Heart right ventricle (tissue), 16 donors: Measurements from ENCODE around the gene TMEM151B. TPM values are rescaled to one million over a fixed set of nuclear protein-coding genes. Genes with fewer than 3 reads are reported as not detected.

Source experiments
- ATAC-seq, 8 donors: fragments of 200-7000 bp; cut with Tn5 transposase; one replicate each; pipeline ENCODE4 v1.9.1; 2020; ENCODE audit warnings: mild to moderate bottlenecking in 8 of 8, moderate library complexity in 8 of 8, moderate number of reproducible peaks in 1 of 8
- DNase-seq, 2 donors: peaks; one replicate each; pipeline ENCODE4 v3.0.0-alpha.2; 2020
- H3K27ac ChIP-seq, 10 donors: fragments of 200-600 bp; sonication (generic) in 2 of 10; one replicate each; pipeline versions ENCODE4 v1.5.0 to v1.8.0; 2020 to 2022; ENCODE audit warnings: mild to moderate bottlenecking in 3 of 10
- H3K27me3 ChIP-seq, 7 donors: fragments of 200-600 bp; one replicate each; pipeline ENCODE4 v1.8.0; 2021 to 2022; ENCODE audit warnings: mild to moderate bottlenecking in 2 of 7
- H3K36me3 ChIP-seq, 9 donors: fragments of 200-600 bp; sonication (generic) in 1 of 9; one replicate each; pipeline versions ENCODE4 v1.5.0 to v1.8.0; 2020 to 2022; ENCODE audit warnings: mild to moderate bottlenecking in 2 of 9
- H3K4me1 ChIP-seq, 9 donors: fragments of 200-600 bp; sonication (generic) in 1 of 9; one replicate each; pipeline versions ENCODE4 v1.5.0 to v1.8.0; 2020 to 2022; ENCODE audit warnings: mild to moderate bottlenecking in 4 of 9
- H3K4me3 ChIP-seq, 10 donors: fragments of 200-600 bp; sonication (generic) in 2 of 10; one replicate each; pipeline versions ENCODE4 v1.5.0 to v1.8.0; 2020 to 2022; ENCODE audit warnings: mild to moderate bottlenecking in 7 of 10, moderate library complexity in 2 of 10
- H3K9me3 ChIP-seq, 11 donors: fragments of 200-600 bp in 10 of 11; sonication (generic) in 2 of 11; one replicate each; pipeline versions ENCODE4 v1.5.0 to v1.8.0; 2013 to 2022; ENCODE audit warnings: mild to moderate bottlenecking in 2 of 11, control low read depth in 1 of 11, moderate library complexity in 1 of 11
- CTCF ChIP-seq, 9 donors: fragments of 200-600 bp; sonication (generic) in 2 of 9; IDR thresholded peaks; one replicate each; pipeline versions ENCODE4 v1.5.0 to v1.8.0; 2021 to 2022; ENCODE audit warnings: antibody characterized with exemption in 9 of 9, mild to moderate bottlenecking in 5 of 9, moderate library complexity in 1 of 9
- WGBS, 2 donors: extraction: QIAGEN DNeasy Blood & Tissue Kit; methylation state at CpG; one replicate each; pipeline ENCODE4 v1.1.7; 2013; ENCODE audit warnings: inconsistent platforms in 1 of 2; 5-methylcytosine and 5-hydroxymethylcytosine counted together
- intact Hi-C, 10 donors: fragments of 100-400 bp; cut with DNase I; formaldehyde crosslinking; loops; one replicate each; pipeline versions ENCODE4 v1.11.1 to v1.14.2; 2022
- polyA plus RNA-seq, 2 donors: library from polyadenylated mRNA; stranded (reverse); fragments of 200-250 nt; gene quantifications; one replicate each; pipeline ENCODE4 v1.2.3, GENCODE V29; 2013
- total RNA-seq, 10 donors: library from RNA; stranded (reverse); fragmentation: NEBNext Ultra II Directional in 3 of 10; extraction: Animal tissue kit (Norgen Biotek cat#: 25700) in 3 of 10; gene quantifications; one replicate each; pipeline versions ENCODE4 v1.2.1 to v1.2.4, GENCODE V29; 2021 to 2023
- donor health status: Arrhythmogenic right ventricular cardiomyopathy.
- donor health status: ischemic (EF 13 %, LVEDD 7.1; RV severe dilation, severe dysfunction).
- donor health status: healthy with polysubstance abuse.
- donor health status: DM: no; HTN: yes; CAD: no.
- donor health status: DM: no; HTN: no; CAD: no.
- donor health status: ischemic (EF 25% LVEDD 6.9; RV normal size, moderate dysfunction).
- donor health status: ischemic (EF 25% LVEDD 5.7; RV mildly dilated, moderate dysfunction).
- donor health status: healthy.
- donor health status: DM: yes; HTN: yes; CAD: no.
- donor health status: Ischemic cardiomyopathy.
- donor health status: ischemic (EF 35%, LVEDD 5.7; RV mildly dilated, moderate dysfunction).
- donor health status: nonischemic (EF 11% LVEDD 7.7; RV severe dilation, severe dysfunction).
- donor health status: DM: yes; HTN: yes; CAD: no.
- donor health status: PGD.
- donor health status: ischemic (EF 29% LVEDD 5.4; RV normal size, mild dysfunction).
- donor health status: nonischemic (EF 23%, LVEDD 6.1; RV moderate dilation, normal function).

TMEM151B gene
- total and polyA plus RNA-seq, 12 donors, result 0.09 to 2.2 (median 0.43) TPM; not detected in 4

GRCh38 chr6:44237021-44237812 is 33.0 kb upstream of the TMEM151B start:
- 32 to 33% methylated on average over 22 of the region's 22 CpGs for WGBS, 2 donors
- Histone ChIP-seq H3K4me1 (peaks cover 23 to 64% (median 55%) of the 10 kb centered on the region in 9 donors), H3K9me3 (no peaks in the 10 kb centered on the region), H3K36me3 (peaks cover 0 to 26% (median 12%) of the 10 kb centered on the region in 9 donors), H3K27ac (peak overlapping the region; percentile 91 to 98 (median 94)), H3K4me3 (peak overlapping the region; percentile 49 to 71 (median 62)), H3K27me3 (no peaks in the 10 kb centered on the region)
- no peak for TF ChIP-seq CTCF (IDR thresholded peaks at IDR 0.05)
- intact Hi-C loops, result loop anchor here in 9 of 10 donors (1.0 to 10.0 kb wide), 7 partner anchors 64 to 142 kb away; no protein-coding TSS in a partner anchor
- ATAC-seq, result peak; percentile 83 to 92 (median 87)
- peak; percentile 82 to 91 for DNase-seq

- H3K4me1 ChIP-seq, result peaks cover 21 to 57% (median 49%) of the 10 kb centered on the region in 9 donors
- 2% methylated on average over 35 to 42 of the region's 42 CpGs for WGBS, 2 donors
Observed at GRCh38 chr6:44237813-44238433, 32.3 kb upstream of the TMEM151B start.

GRCh38 chr6:44238687-44239350 is 31.4 kb upstream of the TMEM151B start:
- H3K36me3 ChIP-seq, result peaks cover 0 to 11% (median 0%) of the 10 kb centered on the region in 9 donors
- H3K4me3 ChIP-seq, result no peak overlapping the region
- intact Hi-C loops, result loop anchor here in 9 of 10 donors (2.0 to 10.0 kb wide), 6 partner anchors 66 to 144 kb away; no protein-coding TSS in a partner anchor
- no peak for DNase-seq
- peaks cover 12 to 48% (median 40%) of the 10 kb centered on the region in 9 donors for H3K4me1 ChIP-seq
- no peak for ATAC-seq
- no peak for TF ChIP-seq CTCF (IDR thresholded peaks at IDR 0.05)
- no peaks in the 10 kb centered on the region for H3K27me3 ChIP-seq
- H3K9me3 ChIP-seq, result no peaks in the 10 kb centered on the region
- 82% methylated on average over 7 of the region's 7 CpGs for WGBS, 2 donors
- H3K27ac ChIP-seq, result peak overlapping the region in 6 of 10 donors; percentile 91 to 98 (median 94)

More at GRCh38 chr6:44237813-44238433, 32.3 kb upstream of the TMEM151B start:
- H3K36me3 ChIP-seq, result peaks cover 0 to 19% (median 5%) of the 10 kb centered on the region in 9 donors
- H3K9me3 ChIP-seq, result no peaks in the 10 kb centered on the region
- intact Hi-C loops, result loop anchor here in 9 of 10 donors (1.0 to 10.0 kb wide), 7 partner anchors 65 to 143 kb away; no protein-coding TSS in a partner anchor
- peak overlapping the region; percentile 49 to 71 (median 62) for H3K4me3 ChIP-seq
- peak; percentile 76 to 87 (median 81) for ATAC-seq
- DNase-seq, result peak; percentile 77 to 87
- TF ChIP-seq CTCF (IDR thresholded peaks at IDR 0.05), result peak; percentile 97 to 99 (median 98)
- H3K27ac ChIP-seq, result peak overlapping the region; percentile 91 to 98 (median 94)
- H3K27me3 ChIP-seq, result no peaks in the 10 kb centered on the region

GRCh38 chr6:44243345-44243744 is 26.9 kb upstream of the TMEM151B start:
- Histone ChIP-seq H3K27me3 (no peaks in the 10 kb centered on the region), H3K9me3 (no peaks in the 10 kb centered on the region), H3K36me3 (peaks cover 0 to 6% (median 0%) of the 10 kb centered on the region in 9 donors), H3K27ac (no peak overlapping the region), H3K4me3 (no peak overlapping the region), H3K4me1 (peaks cover 3 to 22% (median 15%) of the 10 kb centered on the region in 9 donors)
- ATAC-seq (no peak), DNase-seq (no peak)
- TF ChIP-seq CTCF (IDR thresholded peaks at IDR 0.05), result no peak
- intact Hi-C loops, result no loop called here
- 95 to 96% methylated on average over 7 of the region's 7 CpGs for WGBS, 2 donors
